Measurements from ENCODE around the gene MRPL48. TPM values are rescaled to one million over a fixed set of nuclear protein-coding genes. Genes with fewer than 3 reads are reported as not detected.

The MRPL48 gene
- total and polyA plus RNA-seq, 4 experiments from 2014 or later: 24.9 to 85.1 (median 51.1) TPM

DNA sequence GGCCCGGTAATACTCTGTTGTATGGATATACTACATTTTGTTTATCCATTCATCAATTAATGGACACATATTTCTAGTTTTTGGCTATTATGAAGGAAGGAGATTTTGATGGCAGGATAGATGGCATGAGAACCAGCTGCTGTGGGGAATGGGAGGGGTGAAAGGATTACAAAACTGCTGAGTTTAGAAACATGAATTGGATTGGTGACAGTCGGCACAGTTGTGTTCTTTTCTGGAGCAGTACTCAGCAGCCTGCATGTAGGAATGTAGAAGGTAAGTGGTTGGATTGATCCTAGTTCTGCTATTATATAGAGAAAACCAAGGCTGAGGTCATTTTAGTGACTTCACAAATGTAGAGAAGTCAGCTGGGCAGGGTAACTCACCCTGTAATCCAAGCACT is 96.2 kb downstream of the MRPL48 start:
- ChIA-PET POLR2A (ENCODE audit: partially characterized antibody) (no interaction called here), CTCF (ENCODE audit: partially characterized antibody) (no interaction called here)
- no peaks in the 10 kb centered on the region for H3K9me3 ChIP-seq (ENCODE audit: control insufficient read depth in 1 of 2, low read length in 2 of 2)
- Mint-ChIP-seq H3K27me3 (no peaks in the 10 kb centered on the region), H3K9me3 (no peaks in the 10 kb centered on the region), H3K4me3 (no peak overlapping the region), H3K36me3 (peaks cover 20% of the 10 kb centered on the region in 2 donors), H3K27ac (no peak overlapping the region), H3K4me1 (peaks cover 3 to 14% (median 6%) of the 10 kb centered on the region in 4 donors)
- no peak overlapping the region for H3K27ac ChIP-seq (ENCODE audit: low read depth, low read length)
- intact Hi-C loops (cut with micrococcal nuclease): no loop called here
- no peaks in the 10 kb centered on the region for H3K4me1 ChIP-seq (ENCODE audit: insufficient read depth, low read length)
- H3K27me3 ChIP-seq (ENCODE audit: insufficient read depth, low read length): no peaks in the 10 kb centered on the region
- DNase-seq: no peak
- peaks cover 4% of the 10 kb centered on the region for H3K36me3 ChIP-seq (ENCODE audit: insufficient read depth, low read length)
- no peak overlapping the region for H3K4me3 ChIP-seq (ENCODE audit: low read length in 2 of 2)

DNA sequence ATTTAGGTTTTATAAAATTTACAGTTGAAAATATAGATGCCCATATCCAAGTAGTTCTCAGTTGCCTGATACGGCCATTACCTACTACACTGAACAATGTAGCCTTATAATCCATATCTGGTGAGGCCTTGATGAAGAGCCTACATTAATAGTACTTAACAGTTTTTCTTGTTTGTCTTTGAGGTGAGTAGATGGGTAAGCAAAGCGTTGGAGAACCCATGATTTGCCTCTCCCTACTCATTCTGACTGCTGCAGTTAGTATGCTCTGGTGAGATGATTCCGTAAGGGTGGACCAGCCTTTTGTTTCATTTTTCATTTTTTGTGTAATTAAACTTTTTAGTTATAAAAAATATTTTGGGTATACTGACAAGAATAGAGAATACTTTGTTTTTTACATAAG is 100.6 kb downstream of the MRPL48 start:
- H3K4me3 Mint-ChIP-seq: no peak overlapping the region
- peaks cover 3 to 10% (median 6%) of the 10 kb centered on the region in 4 donors for H3K4me1 Mint-ChIP-seq
- peaks cover 8% of the 10 kb centered on the region for H3K36me3 ChIP-seq (ENCODE audit: insufficient read depth, low read length)
- H3K27me3 ChIP-seq (ENCODE audit: insufficient read depth, low read length): no peaks in the 10 kb centered on the region
- no peak overlapping the region for H3K4me3 ChIP-seq (ENCODE audit: low read length in 2 of 2)
- no peaks in the 10 kb centered on the region for H3K4me1 ChIP-seq (ENCODE audit: insufficient read depth, low read length)
- H3K9me3 Mint-ChIP-seq: no peaks in the 10 kb centered on the region
- no peaks in the 10 kb centered on the region for H3K27me3 Mint-ChIP-seq
- ChIA-PET CTCF (ENCODE audit: partially characterized antibody) (no interaction called here), POLR2A (ENCODE audit: partially characterized antibody) (no interaction called here)
- intact Hi-C loops (cut with micrococcal nuclease): no loop called here
- no peak for DNase-seq
- no peak overlapping the region for H3K27ac ChIP-seq (ENCODE audit: low read depth, low read length)
- H3K27ac Mint-ChIP-seq: no peak overlapping the region
- no peaks in the 10 kb centered on the region for H3K9me3 ChIP-seq (ENCODE audit: control insufficient read depth in 1 of 2, low read length in 2 of 2)
- peaks cover 39 to 40% of the 10 kb centered on the region in 2 donors for H3K36me3 Mint-ChIP-seq

- H3K27ac Mint-ChIP-seq: no peak overlapping the region
- no peaks in the 10 kb centered on the region for H3K4me1 ChIP-seq (ENCODE audit: insufficient read depth, low read length)
- H3K27ac ChIP-seq (ENCODE audit: low read depth, low read length): no peak overlapping the region
- H3K36me3 Mint-ChIP-seq: peaks cover 35 to 36% of the 10 kb centered on the region in 2 donors
- ChIA-PET CTCF (ENCODE audit: partially characterized antibody) (no interaction called here), POLR2A (ENCODE audit: partially characterized antibody) (no interaction called here)
- no peak for DNase-seq
- no peaks in the 10 kb centered on the region for H3K27me3 ChIP-seq (ENCODE audit: insufficient read depth, low read length)
- H3K9me3 ChIP-seq (ENCODE audit: control insufficient read depth in 1 of 2, low read length in 2 of 2): no peaks in the 10 kb centered on the region
- peaks cover 3 to 7% (median 5%) of the 10 kb centered on the region in 4 donors for H3K4me1 Mint-ChIP-seq
- no peak overlapping the region for H3K4me3 ChIP-seq (ENCODE audit: low read length in 2 of 2)
- no peak overlapping the region for H3K4me3 Mint-ChIP-seq
- intact Hi-C loops (cut with micrococcal nuclease): no loop called here
- H3K36me3 ChIP-seq (ENCODE audit: insufficient read depth, low read length): peaks cover 8% of the 10 kb centered on the region
- H3K27me3 Mint-ChIP-seq: no peaks in the 10 kb centered on the region
- no peaks in the 10 kb centered on the region for H3K9me3 Mint-ChIP-seq
Observed at GRCh38 chr11:73889019-73889418, 101.3 kb downstream of the MRPL48 start.

GRCh38 chr11:73889536-73889935 is 101.9 kb downstream of the MRPL48 start:
- H3K4me3 Mint-ChIP-seq: no peak overlapping the region
- H3K4me1 Mint-ChIP-seq: peaks cover 3 to 7% (median 5%) of the 10 kb centered on the region in 4 donors
- no peaks in the 10 kb centered on the region for H3K4me1 ChIP-seq (ENCODE audit: insufficient read depth, low read length)
- no peaks in the 10 kb centered on the region for H3K27me3 ChIP-seq (ENCODE audit: insufficient read depth, low read length)
- intact Hi-C loops (cut with micrococcal nuclease): no loop called here
- H3K27ac Mint-ChIP-seq: peak overlapping the region in 1 of 7 donors; percentile 48
- peaks cover 8% of the 10 kb centered on the region for H3K36me3 ChIP-seq (ENCODE audit: insufficient read depth, low read length)
- no peak overlapping the region for H3K4me3 ChIP-seq (ENCODE audit: low read length in 2 of 2)
- no peaks in the 10 kb centered on the region for H3K9me3 ChIP-seq (ENCODE audit: control insufficient read depth in 1 of 2, low read length in 2 of 2)
- DNase-seq: no peak
- no peak overlapping the region for H3K27ac ChIP-seq (ENCODE audit: low read depth, low read length)
- H3K9me3 Mint-ChIP-seq: no peaks in the 10 kb centered on the region
- ChIA-PET CTCF (ENCODE audit: partially characterized antibody) (no interaction called here), POLR2A (ENCODE audit: partially characterized antibody) (no interaction called here)
- peaks cover 35 to 36% of the 10 kb centered on the region in 2 donors for H3K36me3 Mint-ChIP-seq
- H3K27me3 Mint-ChIP-seq: no peaks in the 10 kb centered on the region

DNA sequence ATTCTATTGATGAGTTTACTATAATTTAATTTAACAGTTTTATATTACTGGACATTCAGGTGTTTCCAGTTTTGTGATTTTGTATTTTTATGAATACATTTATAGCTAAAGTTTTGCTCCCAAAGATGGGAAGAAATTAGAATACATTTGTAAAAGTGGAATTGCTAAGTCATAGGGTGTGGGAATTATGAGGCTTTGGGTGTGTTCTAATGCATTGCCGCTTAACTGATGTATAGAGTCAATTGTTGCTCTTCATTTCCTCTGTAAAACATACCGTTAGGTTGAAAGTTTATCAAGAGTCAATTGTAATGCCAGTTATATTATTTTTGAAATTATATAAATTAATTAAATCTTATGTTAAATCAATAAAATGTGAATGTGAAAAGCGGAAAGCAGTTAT is 105.4 kb downstream of the MRPL48 start:
- intact Hi-C loops (cut with micrococcal nuclease): no loop called here
- Mint-ChIP-seq H3K4me1 (peaks cover 0 to 5% (median 2%) of the 10 kb centered on the region in 4 donors), H3K27ac (no peak overlapping the region), H3K4me3 (no peak overlapping the region), H3K36me3 (peaks cover 27 to 34% of the 10 kb centered on the region in 2 donors), H3K27me3 (no peaks in the 10 kb centered on the region), H3K9me3 (no peaks in the 10 kb centered on the region)
- no peaks in the 10 kb centered on the region for H3K27me3 ChIP-seq (ENCODE audit: insufficient read depth, low read length)
- no peak overlapping the region for H3K4me3 ChIP-seq (ENCODE audit: low read length in 2 of 2)
- CTCF ChIA-PET (ENCODE audit: partially characterized antibody): interaction anchor here (1.4 kb wide), 1 partner anchor 15 kb away, joined by 4 read pairs; no protein-coding TSS in a partner anchor
- no peak for DNase-seq
- H3K4me1 ChIP-seq (ENCODE audit: insufficient read depth, low read length): no peaks in the 10 kb centered on the region
- POLR2A ChIA-PET (ENCODE audit: partially characterized antibody): no interaction called here
- H3K9me3 ChIP-seq (ENCODE audit: control insufficient read depth in 1 of 2, low read length in 2 of 2): no peaks in the 10 kb centered on the region
- H3K27ac ChIP-seq (ENCODE audit: low read depth, low read length): no peak overlapping the region
- H3K36me3 ChIP-seq (ENCODE audit: insufficient read depth, low read length): peaks cover 8% of the 10 kb centered on the region

GRCh38 chr11:73894725-73895335 is 107.2 kb downstream of the MRPL48 start:
- no peak overlapping the region for H3K4me3 Mint-ChIP-seq
- Histone ChIP-seq H3K4me3 (ENCODE audit: low read length in 2 of 2) (no peak overlapping the region), H3K9me3 (ENCODE audit: control insufficient read depth in 1 of 2, low read length in 2 of 2) (no peaks in the 10 kb centered on the region), H3K27ac (ENCODE audit: low read depth, low read length) (no peak overlapping the region), H3K4me1 (ENCODE audit: insufficient read depth, low read length) (no peaks in the 10 kb centered on the region), H3K27me3 (ENCODE audit: insufficient read depth, low read length) (no peaks in the 10 kb centered on the region), H3K36me3 (ENCODE audit: insufficient read depth, low read length) (peaks cover 8% of the 10 kb centered on the region)
- DNase-seq: no peak
- ChIA-PET POLR2A (ENCODE audit: partially characterized antibody) (no interaction called here), CTCF (ENCODE audit: partially characterized antibody) (no interaction called here)
- intact Hi-C loops (cut with micrococcal nuclease): no loop called here
- H3K27me3 Mint-ChIP-seq: no peaks in the 10 kb centered on the region
- H3K36me3 Mint-ChIP-seq: peaks cover 22 to 31% of the 10 kb centered on the region in 2 donors
- H3K9me3 Mint-ChIP-seq: no peaks in the 10 kb centered on the region
- H3K4me1 Mint-ChIP-seq: peaks cover 0 to 5% (median under 1%) of the 10 kb centered on the region in 4 donors
- peak overlapping the region in 1 of 7 donors; percentile 1 for H3K27ac Mint-ChIP-seq

DNA sequence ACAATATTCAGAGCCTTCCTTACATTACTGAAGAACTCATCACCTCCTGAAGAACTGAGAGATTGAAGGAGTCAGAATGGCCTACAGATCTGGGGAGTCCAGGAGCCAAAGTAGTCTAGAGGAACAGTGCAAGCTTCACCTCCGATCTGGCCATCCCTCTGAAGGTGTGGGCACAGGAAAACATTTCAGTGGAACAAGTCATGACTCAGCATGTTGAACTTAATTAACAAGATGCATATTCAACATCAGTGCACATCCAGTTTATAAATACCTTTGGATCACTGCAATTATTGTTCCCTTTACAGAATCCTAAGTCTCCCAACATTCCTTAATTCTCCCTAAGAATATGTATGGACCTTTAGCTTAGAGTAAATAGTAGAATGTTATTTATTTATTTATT is 114.6 kb downstream of the MRPL48 start:
- Histone ChIP-seq H3K4me1 (ENCODE audit: insufficient read depth, low read length) (no peaks in the 10 kb centered on the region), H3K27me3 (ENCODE audit: insufficient read depth, low read length) (no peaks in the 10 kb centered on the region), H3K9me3 (ENCODE audit: control insufficient read depth in 1 of 2, low read length in 2 of 2) (no peaks in the 10 kb centered on the region), H3K27ac (ENCODE audit: low read depth, low read length) (no peak overlapping the region), H3K36me3 (ENCODE audit: insufficient read depth, low read length) (no peaks in the 10 kb centered on the region), H3K4me3 (ENCODE audit: low read length in 2 of 2) (no peak overlapping the region)
- ChIA-PET POLR2A (ENCODE audit: partially characterized antibody) (no interaction called here), CTCF (ENCODE audit: partially characterized antibody) (no interaction called here)
- Mint-ChIP-seq H3K4me1 (no peaks in the 10 kb centered on the region), H3K27ac (no peak overlapping the region), H3K9me3 (no peaks in the 10 kb centered on the region), H3K4me3 (no peak overlapping the region), H3K27me3 (no peaks in the 10 kb centered on the region), H3K36me3 (peaks cover 32 to 52% of the 10 kb centered on the region in 2 donors)
- intact Hi-C loops (cut with micrococcal nuclease): no loop called here
- no peak for DNase-seq
